Astrocyte of the cerebellum (primary cell): ENCODE results near the gene AMOT.
A peak's percentile ranks its signal among the peaks of the same experiment; 100 is the strongest.

Source experiments
- DNase-seq: peaks from one replicate; pipeline ENCODE4 v3.0.0-alpha.2; 2011; ENCODE audit warnings: low read depth
- H3K4me3 ChIP-seq: 2 replicates; pipeline ENCODE4 v1.5.1; 2011; ENCODE audit warnings: mild to moderate bottlenecking, low read depth, low read length, moderate library complexity
- in situ Hi-C: cut with HindIII; loops from 2 replicates; pipeline ENCODE4 v1.10.0; 2017; ENCODE audit warnings: low sequenced_read_pairs
- TF ChIP-seq, protein P1 (sequence below): IDR thresholded peaks from 2 replicates; pipeline ENCODE4 v1.5.1; 2012; ENCODE audit warnings: low read length, low read depth, moderate library complexity, mild to moderate bottlenecking; ENCODE audit errors: missing control alignments

Gene AMOT, protein sequence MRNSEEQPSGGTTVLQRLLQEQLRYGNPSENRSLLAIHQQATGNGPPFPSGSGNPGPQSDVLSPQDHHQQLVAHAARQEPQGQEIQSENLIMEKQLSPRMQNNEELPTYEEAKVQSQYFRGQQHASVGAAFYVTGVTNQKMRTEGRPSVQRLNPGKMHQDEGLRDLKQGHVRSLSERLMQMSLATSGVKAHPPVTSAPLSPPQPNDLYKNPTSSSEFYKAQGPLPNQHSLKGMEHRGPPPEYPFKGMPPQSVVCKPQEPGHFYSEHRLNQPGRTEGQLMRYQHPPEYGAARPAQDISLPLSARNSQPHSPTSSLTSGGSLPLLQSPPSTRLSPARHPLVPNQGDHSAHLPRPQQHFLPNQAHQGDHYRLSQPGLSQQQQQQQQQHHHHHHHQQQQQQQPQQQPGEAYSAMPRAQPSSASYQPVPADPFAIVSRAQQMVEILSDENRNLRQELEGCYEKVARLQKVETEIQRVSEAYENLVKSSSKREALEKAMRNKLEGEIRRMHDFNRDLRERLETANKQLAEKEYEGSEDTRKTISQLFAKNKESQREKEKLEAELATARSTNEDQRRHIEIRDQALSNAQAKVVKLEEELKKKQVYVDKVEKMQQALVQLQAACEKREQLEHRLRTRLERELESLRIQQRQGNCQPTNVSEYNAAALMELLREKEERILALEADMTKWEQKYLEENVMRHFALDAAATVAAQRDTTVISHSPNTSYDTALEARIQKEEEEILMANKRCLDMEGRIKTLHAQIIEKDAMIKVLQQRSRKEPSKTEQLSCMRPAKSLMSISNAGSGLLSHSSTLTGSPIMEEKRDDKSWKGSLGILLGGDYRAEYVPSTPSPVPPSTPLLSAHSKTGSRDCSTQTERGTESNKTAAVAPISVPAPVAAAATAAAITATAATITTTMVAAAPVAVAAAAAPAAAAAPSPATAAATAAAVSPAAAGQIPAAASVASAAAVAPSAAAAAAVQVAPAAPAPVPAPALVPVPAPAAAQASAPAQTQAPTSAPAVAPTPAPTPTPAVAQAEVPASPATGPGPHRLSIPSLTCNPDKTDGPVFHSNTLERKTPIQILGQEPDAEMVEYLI

DNA sequence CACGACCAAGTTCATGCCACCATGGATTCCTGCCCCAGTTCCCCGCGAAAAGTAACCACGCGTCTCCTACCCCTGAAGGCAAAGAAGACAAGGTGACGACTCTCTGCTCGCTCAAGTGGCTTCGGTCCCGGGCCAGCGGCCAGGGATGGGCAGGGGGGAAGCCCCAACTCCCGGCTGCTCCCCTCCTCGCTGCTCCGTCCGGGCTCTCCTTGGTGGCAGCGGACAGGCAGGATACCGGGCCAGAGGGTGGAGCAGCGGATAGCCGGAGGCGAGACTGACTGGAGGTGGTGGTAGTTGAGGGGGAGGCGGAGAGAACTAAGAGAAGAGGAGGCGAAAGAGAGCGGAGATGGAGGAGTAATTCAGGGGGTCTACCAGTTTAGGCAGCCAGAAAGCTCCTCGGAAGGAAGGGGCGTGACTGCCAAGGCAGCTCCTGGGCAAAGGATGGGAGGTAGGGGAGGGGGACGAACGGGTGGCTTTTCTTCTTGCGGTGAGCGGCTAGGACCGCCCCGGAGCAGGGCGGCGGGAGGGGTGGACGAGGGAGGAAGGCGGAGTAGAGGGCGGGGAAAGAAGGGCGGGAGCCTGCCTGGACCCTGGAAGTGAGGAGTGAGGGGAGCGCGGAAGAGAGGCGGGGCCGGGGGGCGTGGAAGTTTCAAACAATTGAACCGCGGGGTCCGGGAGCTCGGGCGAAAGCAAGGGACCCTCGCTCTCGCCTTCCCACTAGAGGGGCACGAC, at the start of gene AMOT:
TSS of gene AMOT (minus strand) at position 450 of the 732 bp plus-strand sequence. CDS start 17,705 bp downstream, outside the sequence.
- peak within 1 kb of the TSS; percentile 65 for H3K4me3 ChIP-seq
- TF ChIP-seq, protein P1, sequence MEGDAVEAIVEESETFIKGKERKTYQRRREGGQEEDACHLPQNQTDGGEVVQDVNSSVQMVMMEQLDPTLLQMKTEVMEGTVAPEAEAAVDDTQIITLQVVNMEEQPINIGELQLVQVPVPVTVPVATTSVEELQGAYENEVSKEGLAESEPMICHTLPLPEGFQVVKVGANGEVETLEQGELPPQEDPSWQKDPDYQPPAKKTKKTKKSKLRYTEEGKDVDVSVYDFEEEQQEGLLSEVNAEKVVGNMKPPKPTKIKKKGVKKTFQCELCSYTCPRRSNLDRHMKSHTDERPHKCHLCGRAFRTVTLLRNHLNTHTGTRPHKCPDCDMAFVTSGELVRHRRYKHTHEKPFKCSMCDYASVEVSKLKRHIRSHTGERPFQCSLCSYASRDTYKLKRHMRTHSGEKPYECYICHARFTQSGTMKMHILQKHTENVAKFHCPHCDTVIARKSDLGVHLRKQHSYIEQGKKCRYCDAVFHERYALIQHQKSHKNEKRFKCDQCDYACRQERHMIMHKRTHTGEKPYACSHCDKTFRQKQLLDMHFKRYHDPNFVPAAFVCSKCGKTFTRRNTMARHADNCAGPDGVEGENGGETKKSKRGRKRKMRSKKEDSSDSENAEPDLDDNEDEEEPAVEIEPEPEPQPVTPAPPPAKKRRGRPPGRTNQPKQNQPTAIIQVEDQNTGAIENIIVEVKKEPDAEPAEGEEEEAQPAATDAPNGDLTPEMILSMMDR, result no peak
- peak; percentile 46 for DNase-seq
- in situ Hi-C loops, result no loop called here

DNA sequence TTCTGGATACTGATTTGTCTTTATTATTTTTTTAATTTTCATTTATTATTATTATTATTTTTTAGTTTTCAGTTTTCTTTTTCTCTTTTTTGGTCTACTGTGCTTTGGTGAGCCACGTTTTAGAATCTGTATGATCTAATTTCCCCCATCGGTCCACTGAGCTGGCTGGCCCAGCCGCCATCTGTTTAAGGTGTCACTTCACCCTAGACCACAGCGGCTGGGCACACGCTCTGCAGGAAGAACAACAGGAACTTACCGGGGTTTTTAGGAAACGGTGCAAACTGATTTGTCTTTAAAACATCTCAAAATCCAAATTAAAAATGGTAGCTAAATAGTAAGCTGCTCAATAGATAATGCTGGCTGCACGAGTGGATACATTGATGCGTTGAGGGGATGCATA, 48.8 kb upstream of the AMOT start:
- H3K4me3 ChIP-seq, result no peak overlapping the region
- in situ Hi-C loops, result no loop called here
- no peak for DNase-seq
- TF ChIP-seq, protein P1, result no peak

DNA sequence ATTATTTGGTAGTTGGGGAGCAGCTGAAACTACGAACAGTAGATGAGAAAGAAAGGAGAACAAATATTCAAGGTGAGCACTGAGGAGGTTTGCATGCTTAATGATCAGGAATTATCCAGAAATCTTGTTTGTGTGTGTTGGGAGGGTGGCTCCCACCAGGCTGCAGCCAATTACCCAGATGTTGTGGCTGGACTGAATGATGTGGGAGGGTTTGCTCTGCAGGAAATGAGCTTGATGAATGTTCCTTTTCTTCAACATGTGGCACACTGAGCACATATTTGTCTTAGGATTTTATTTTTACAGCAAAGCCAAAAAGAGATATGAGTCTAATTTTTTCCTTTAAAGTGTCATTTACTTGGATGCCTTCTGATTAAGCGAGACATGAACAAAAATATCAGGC, 48.3 kb upstream of the AMOT start:
- in situ Hi-C loops, result no loop called here
- no peak overlapping the region for H3K4me3 ChIP-seq
- DNase-seq, result no peak
- TF ChIP-seq, protein P1, result no peak

DNA sequence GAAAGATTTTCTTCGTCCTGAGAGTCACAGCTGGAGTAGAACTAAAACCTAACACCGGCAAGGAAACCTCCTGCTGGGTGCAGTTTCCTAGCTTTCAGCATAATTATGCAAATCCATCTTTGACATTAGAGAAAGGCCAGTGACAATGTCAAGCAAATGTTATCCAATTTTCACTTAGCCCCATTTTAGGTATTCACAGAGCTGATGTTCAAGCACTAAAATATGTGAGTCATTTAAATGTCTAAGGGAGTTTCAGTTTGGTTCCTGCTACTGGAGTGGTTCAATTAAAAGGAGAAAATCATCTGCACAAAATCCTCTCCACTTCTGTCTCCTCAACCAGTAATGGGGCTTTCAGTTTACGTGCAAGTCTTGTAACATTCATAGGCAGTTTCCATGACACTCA, 37.1 kb upstream of the AMOT start:
- in situ Hi-C loops, result no loop called here
- no peak for DNase-seq
- H3K4me3 ChIP-seq, result no peak overlapping the region
- TF ChIP-seq, protein P1, result no peak

DNA sequence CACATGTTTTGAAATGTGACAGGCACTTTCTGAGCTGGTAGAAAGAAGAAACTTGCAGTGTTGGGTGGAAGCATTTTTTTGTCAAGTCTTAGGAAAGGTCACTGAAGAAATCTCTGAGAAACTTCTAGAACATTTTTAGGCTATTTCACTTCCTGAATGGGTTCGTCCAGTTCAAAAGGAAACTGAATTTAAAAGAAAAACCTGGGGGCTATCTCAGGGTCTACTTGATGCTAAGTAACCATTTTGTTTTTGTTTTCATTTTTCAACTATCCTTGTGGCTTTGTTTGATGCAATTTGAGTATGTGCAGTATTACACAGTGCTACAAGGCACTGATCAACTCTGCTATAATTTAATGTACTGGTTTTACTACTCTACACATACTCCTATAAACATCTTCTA, 34.0 kb upstream of the AMOT start:
- TF ChIP-seq, protein P1, result no peak
- in situ Hi-C loops, result no loop called here
- H3K4me3 ChIP-seq, result no peak overlapping the region
- no peak for DNase-seq

DNA sequence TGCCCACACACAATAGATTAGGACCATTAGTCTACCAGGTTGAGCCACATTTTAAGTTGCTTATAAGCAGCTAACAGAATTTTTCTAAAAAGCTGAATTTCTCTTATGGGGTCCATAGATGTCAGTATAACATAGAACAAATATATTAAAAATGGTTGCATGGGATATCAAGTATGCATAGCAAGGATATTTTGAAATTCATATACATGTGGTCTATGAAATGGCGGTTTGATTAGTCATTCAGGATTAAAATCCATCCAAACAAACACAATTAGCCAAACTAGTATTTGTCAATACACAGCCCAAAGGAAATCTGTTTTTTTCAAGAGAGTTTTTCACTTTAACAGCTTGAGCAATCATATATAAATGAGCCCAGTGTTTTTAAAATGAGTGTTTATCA, 33.5 kb upstream of the AMOT start:
- no peak for DNase-seq
- no peak overlapping the region for H3K4me3 ChIP-seq
- TF ChIP-seq, protein P1, result no peak
- in situ Hi-C loops, result no loop called here
